DOHH2 (cell line): ENCODE data around the gene KRTAP10-2.

ENCODE experiments used
- H3F3A ChIP-seq: fragments of 200-600 bp; sonication (generic), shearing (Covaris generic); 2 replicates; pipeline ENCODE4 v1.6.0; 2016; ENCODE audit warnings: antibody characterized with exemption, mild to moderate bottlenecking; ENCODE audit not compliant: control insufficient read depth, insufficient read depth
- H3K27ac ChIP-seq: fragments of 200-600 bp; sonication (generic); 2 replicates; pipeline ENCODE4 v1.5.1; 2014; ENCODE audit warnings: low read depth, mild to moderate bottlenecking, low read length, moderate library complexity
- H3K27me3 ChIP-seq: fragments of 200-600 bp; sonication (generic); 2 replicates; pipeline ENCODE4 v1.6.1; 2014; ENCODE audit warnings: mild to moderate bottlenecking, low read length, mixed read lengths; ENCODE audit not compliant: control insufficient read depth
- H3K36me3 ChIP-seq: fragments of 200-600 bp; sonication (generic); 2 replicates; pipeline ENCODE4 v1.6.1; 2014; ENCODE audit warnings: mild to moderate bottlenecking, low read length, moderate library complexity, mixed read lengths; ENCODE audit not compliant: control insufficient read depth
- H3K4me1 ChIP-seq: fragments of 200-600 bp; sonication (generic); 2 replicates; pipeline ENCODE4 v1.6.1; 2014; ENCODE audit warnings: mild to moderate bottlenecking, low read length, mixed read lengths; ENCODE audit not compliant: control insufficient read depth
- H3K4me2 ChIP-seq: fragments of 200-600 bp; sonication (generic); 2 replicates; pipeline ENCODE4 v1.6.0; 2014; ENCODE audit warnings: mild to moderate bottlenecking, low read length, moderate library complexity
- H3K4me3 ChIP-seq: fragments of 200-600 bp; sonication (generic); 2 replicates; pipeline ENCODE4 v1.5.1; 2014; ENCODE audit warnings: mild to moderate bottlenecking, low read length, mixed read lengths
- H3K79me2 ChIP-seq: fragments of 200-600 bp; sonication (generic); 2 replicates; pipeline ENCODE4 v1.6.1; 2014; ENCODE audit warnings: mild to moderate bottlenecking, low read length, mixed read lengths; ENCODE audit not compliant: control insufficient read depth
- H3K9me2 ChIP-seq: fragments of 200-600 bp; sonication (generic); replicated peaks from 2 replicates; pipeline ENCODE4 v1.6.1; 2014; ENCODE audit warnings: mild to moderate bottlenecking, low read length, mixed read lengths; ENCODE audit not compliant: control insufficient read depth
- H3K9me3 ChIP-seq: fragments of 200-600 bp; sonication (generic); 2 replicates; pipeline ENCODE4 v1.6.1; 2014; ENCODE audit warnings: antibody characterized with exemption, low read length, mixed read lengths; ENCODE audit not compliant: control insufficient read depth, insufficient read depth
- H4K20me1 ChIP-seq: fragments of 200-600 bp; sonication (generic); 2 replicates; pipeline ENCODE4 v1.6.0; 2014; ENCODE audit warnings: low read depth, mild to moderate bottlenecking, antibody characterized with exemption, low read length, moderate library complexity; ENCODE audit not compliant: control insufficient read depth, insufficient read depth
- EZH2phosphoT487 ChIP-seq: fragments of 200-600 bp; sonication (generic); IDR thresholded peaks from 2 replicates; pipeline ENCODE4 v1.6.1; 2017; ENCODE audit warnings: borderline replicate concordance, mild to moderate bottlenecking, antibody characterized with exemption, low read length, moderate library complexity, mixed read lengths
- TF ChIP-seq, protein P1 (sequence below): fragments of 200-600 bp; sonication (generic); IDR thresholded peaks from one replicate; pipeline ENCODE4 v1.5.1; 2014; ENCODE audit warnings: antibody characterized with exemption, mild to moderate bottlenecking, low read depth, low read length; ENCODE audit not compliant: poor library complexity, severe bottlenecking

Gene KRTAP10-2

DNA sequence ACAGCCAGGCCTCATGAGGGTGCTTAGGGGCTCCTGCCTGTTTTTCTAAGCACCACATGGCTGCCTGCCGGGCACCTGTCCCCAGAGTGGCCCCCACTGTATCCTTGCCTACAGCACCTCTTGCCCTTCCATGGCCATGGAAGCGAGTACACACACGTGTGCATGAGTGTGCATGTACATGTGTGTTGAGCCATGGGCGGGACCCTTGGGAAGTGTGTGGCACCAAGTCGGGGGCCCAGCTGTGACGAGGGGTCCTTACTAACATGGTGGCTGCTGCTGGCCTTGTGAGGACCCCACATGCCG is 37.1 kb downstream of the KRTAP10-2 start:
- no peaks in the 10 kb centered on the region for H3K27me3 ChIP-seq
- H3K9me3 ChIP-seq = no peaks in the 10 kb centered on the region; the same call in 1 of the 2 replicates

DNA sequence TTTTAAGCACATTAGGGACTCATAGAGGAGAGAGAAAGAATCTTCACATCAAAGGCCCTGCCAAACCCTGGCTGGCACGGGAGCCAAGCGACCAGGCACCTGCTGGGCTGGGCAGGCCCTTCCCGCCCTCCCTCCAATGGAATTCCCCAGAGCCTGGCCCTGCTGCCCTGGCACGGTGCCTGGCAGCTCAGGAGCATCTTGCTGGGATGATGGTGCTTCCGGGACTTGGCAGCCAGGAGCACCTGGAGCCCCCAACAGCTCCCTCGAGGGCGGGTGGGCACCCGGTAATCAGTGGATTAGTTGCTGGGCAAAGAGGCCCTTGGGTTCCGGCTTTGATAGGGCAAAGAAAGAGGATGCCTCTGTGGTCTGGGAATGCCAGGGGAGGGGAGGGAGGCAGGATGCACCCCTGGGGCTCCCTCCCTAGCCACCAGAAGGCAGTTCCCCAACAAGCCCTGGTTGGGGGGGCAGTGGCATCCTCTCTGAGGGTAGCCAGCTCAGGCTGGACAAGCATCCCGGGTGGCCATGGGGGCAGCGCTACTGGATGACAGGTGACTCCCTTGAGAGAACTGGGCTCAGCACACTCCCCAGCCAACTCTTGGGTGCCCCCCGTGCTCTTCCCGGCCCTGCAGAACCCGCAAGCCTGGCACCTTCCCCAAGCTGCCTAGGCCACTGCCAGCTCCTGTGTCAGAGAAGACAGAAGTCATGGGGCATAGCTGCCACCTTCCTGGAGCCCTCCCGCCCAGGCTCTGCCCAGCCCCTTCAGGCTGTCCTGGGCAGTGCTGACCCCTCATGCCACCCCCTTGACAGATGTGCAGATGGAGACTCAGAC is 37.7 kb downstream of the KRTAP10-2 start:
- H3K36me3 ChIP-seq = no peaks in the 10 kb centered on the region
- no peaks in the 10 kb centered on the region; the same call in 1 of the 2 replicates for H3K9me3 ChIP-seq
- no peak overlapping the region for H3K27ac ChIP-seq
- H3K9me2 ChIP-seq = no peaks in the 10 kb centered on the region
- no peaks in the 10 kb centered on the region for H3K27me3 ChIP-seq
- TF ChIP-seq EZH2phosphoT487 = no peak
- TF ChIP-seq, protein P1, sequence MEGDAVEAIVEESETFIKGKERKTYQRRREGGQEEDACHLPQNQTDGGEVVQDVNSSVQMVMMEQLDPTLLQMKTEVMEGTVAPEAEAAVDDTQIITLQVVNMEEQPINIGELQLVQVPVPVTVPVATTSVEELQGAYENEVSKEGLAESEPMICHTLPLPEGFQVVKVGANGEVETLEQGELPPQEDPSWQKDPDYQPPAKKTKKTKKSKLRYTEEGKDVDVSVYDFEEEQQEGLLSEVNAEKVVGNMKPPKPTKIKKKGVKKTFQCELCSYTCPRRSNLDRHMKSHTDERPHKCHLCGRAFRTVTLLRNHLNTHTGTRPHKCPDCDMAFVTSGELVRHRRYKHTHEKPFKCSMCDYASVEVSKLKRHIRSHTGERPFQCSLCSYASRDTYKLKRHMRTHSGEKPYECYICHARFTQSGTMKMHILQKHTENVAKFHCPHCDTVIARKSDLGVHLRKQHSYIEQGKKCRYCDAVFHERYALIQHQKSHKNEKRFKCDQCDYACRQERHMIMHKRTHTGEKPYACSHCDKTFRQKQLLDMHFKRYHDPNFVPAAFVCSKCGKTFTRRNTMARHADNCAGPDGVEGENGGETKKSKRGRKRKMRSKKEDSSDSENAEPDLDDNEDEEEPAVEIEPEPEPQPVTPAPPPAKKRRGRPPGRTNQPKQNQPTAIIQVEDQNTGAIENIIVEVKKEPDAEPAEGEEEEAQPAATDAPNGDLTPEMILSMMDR = no peak
- H3K4me2 ChIP-seq = no peak overlapping the region
- no peaks in the 10 kb centered on the region for H4K20me1 ChIP-seq
- H3K79me2 ChIP-seq = no peaks in the 10 kb centered on the region
- H3K4me3 ChIP-seq = no peak overlapping the region
- H3K4me1 ChIP-seq = no peaks in the 10 kb centered on the region
- H3F3A ChIP-seq = no peaks in the 10 kb centered on the region

More for the DNA sequence above, 37.1 kb downstream of the KRTAP10-2 start:
- H4K20me1 ChIP-seq = no peaks in the 10 kb centered on the region
- no peak overlapping the region for H3K4me2 ChIP-seq
- H3K36me3 ChIP-seq = no peaks in the 10 kb centered on the region
- H3K27ac ChIP-seq = no peak overlapping the region
- H3K9me2 ChIP-seq = no peaks in the 10 kb centered on the region
- no peaks in the 10 kb centered on the region for H3F3A ChIP-seq
- H3K4me1 ChIP-seq = no peaks in the 10 kb centered on the region
- TF ChIP-seq, protein P1 = no peak
- no peak for TF ChIP-seq EZH2phosphoT487
- H3K4me3 ChIP-seq = no peak overlapping the region
- H3K79me2 ChIP-seq = no peaks in the 10 kb centered on the region

DNA sequence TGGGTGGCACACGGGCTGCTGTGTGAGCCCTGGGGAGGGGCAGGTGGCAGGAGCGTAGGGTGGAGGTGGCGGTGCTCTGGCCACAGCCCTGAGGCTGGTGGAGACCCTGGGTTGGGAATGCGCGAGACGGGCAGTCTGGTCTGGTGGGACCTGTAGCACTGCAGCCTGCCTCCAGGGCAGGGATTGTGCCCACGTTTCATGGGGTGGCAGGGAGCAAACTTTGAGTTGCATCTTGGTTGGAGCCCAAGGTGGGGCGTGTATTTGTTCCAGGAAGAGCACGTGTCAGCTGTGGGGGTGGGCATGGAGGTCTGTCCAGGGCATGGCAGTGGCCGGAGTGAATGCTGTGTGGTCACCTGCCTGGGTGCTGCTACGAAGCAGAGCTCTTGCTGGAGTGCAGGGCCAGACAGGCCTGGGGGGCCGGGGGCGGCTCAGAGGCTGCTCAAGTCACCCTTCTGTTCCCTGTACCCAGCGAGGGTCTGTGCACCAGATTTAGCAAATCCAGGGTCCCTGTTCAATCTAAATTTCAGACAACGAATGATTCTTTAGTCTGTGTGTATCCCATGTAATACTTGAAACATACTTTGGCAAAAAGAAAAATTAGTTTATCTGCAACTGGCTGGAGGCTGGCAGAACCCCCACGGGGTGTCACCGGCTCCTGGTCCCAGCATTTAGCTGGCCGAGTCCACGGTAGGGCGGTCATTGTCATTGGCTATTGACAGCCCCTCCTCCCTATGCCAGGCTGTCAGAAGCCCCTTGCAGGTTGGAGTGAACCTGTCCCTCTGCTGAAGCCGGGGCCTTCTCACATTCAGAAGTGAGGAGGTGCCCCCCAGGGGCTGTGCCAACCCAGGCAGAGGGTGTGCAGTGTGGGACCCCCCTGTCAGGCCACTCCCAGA is 38.6 kb downstream of the KRTAP10-2 start:
- no peaks in the 10 kb centered on the region for H3K27me3 ChIP-seq
- TF ChIP-seq, protein P1 = no peak
- no peaks in the 10 kb centered on the region for H3K79me2 ChIP-seq
- no peaks in the 10 kb centered on the region for H4K20me1 ChIP-seq
- no peak overlapping the region for H3K27ac ChIP-seq
- no peaks in the 10 kb centered on the region for H3K36me3 ChIP-seq
- H3K4me3 ChIP-seq = no peak overlapping the region
- no peak overlapping the region for H3K4me2 ChIP-seq
- no peaks in the 10 kb centered on the region for H3K4me1 ChIP-seq
- no peaks in the 10 kb centered on the region for H3K9me2 ChIP-seq
- H3F3A ChIP-seq = no peaks in the 10 kb centered on the region
- H3K9me3 ChIP-seq = no peaks in the 10 kb centered on the region; the same call in 1 of the 2 replicates
